Upper lobe of left lung (tissue), 6 donors: ENCODE measurements around the gene PDGFRB. TPM values are rescaled to one million over a fixed set of nuclear protein-coding genes. Genes with fewer than 3 reads are reported as not detected.
A peak's percentile ranks its signal among the peaks of the same experiment; 100 is the strongest.

Source experiments
- ATAC-seq, 2 donors: fragments of 200-7000 bp; cut with Tn5 transposase; one replicate each; pipeline ENCODE4 v1.9.1; 2022; ENCODE audit warnings: mild to moderate bottlenecking in 2 of 2, moderate library complexity in 2 of 2; ENCODE audit not compliant: low FRiP score in 2 of 2
- DNase-seq, 2 donors: peaks; one replicate each; pipeline ENCODE4 v3.0.0-alpha.2; 2019 to 2020
- H3K27ac ChIP-seq, 4 donors: fragments of 200-600 bp; sonication (generic); one replicate each; pipeline ENCODE4 v1.5.1; 2016 to 2019
- H3K27me3 ChIP-seq, 4 donors: fragments of 200-600 bp; sonication (generic); one replicate each; pipeline ENCODE4 v1.5.1; 2017 to 2019
- H3K36me3 ChIP-seq, 4 donors: fragments of 200-600 bp; sonication (generic); one replicate each; pipeline ENCODE4 v1.5.1; 2016 to 2019
- H3K4me1 ChIP-seq, 4 donors: fragments of 200-600 bp; sonication (generic); one replicate each; pipeline ENCODE4 v1.5.1; 2018 to 2019
- H3K4me3 ChIP-seq, 4 donors: fragments of 200-600 bp; sonication (generic); one replicate each; pipeline ENCODE4 v1.5.1; 2017 to 2019; ENCODE audit warnings: mild to moderate bottlenecking in 2 of 4, moderate library complexity in 1 of 4
- H3K9me3 ChIP-seq, 4 donors: fragments of 200-600 bp; sonication (generic); one replicate each; pipeline ENCODE4 v1.5.1; 2018 to 2019
- EP300 ChIP-seq, 4 donors: sonication (generic); formaldehyde crosslinking; IDR thresholded peaks; one replicate each; pipeline ENCODE4 v1.5.1; 2017; ENCODE audit warnings: antibody characterized with exemption in 4 of 4, control low read depth in 2 of 4
- POLR2A ChIP-seq, 4 donors: fragments of 450-650 bp; IDR thresholded peaks; one replicate each; pipeline ENCODE4 v1.5.1; 2016 to 2017; ENCODE audit warnings: antibody characterized with exemption in 4 of 4, mild to moderate bottlenecking in 2 of 4
- POLR2AphosphoS5 ChIP-seq, 2 donors: sonication (generic); formaldehyde crosslinking; IDR thresholded peaks; one replicate each; pipeline ENCODE4 v1.5.1; 2017; ENCODE audit warnings: antibody characterized with exemption in 2 of 2
- WGBS, 2 donors: methylation state at CpG; one replicate each; pipeline ENCODE4 v1.1.5; 2017 to 2018; 5-methylcytosine and 5-hydroxymethylcytosine counted together
- total RNA-seq, 6 donors: library from RNA; depleted of rRNA in 4 of 6; stranded (reverse); fragments of >200 nt in 4 of 6; gene quantifications; one replicate each; pipeline versions ENCODE4 v1.1.0 to v1.2.1, GENCODE V29; 2016 to 2021
- TF ChIP-seq, protein P1 (sequence below), 6 experiments: fragments of 450-650 bp in 4 of 6; fragments of 200-600 bp in 2 of 6; sonication (generic) in 2 of 6; IDR thresholded peaks; one replicate each; pipeline ENCODE4 v1.5.1; 2016 to 2019; ENCODE audit warnings: antibody characterized with exemption in 6 of 6
- donor health status: DM: no; HTN: no; CAD: no; lungs with moderate emphysema.
- donor health status: DM: no; HTN: yes; CAD: no; lungs with severe emphysema.

PDGFRB gene
- total RNA-seq, 6 donors from 2014 or later, result 26.6 to 155 (median 81.5) TPM

- peak; percentile 42 to 85 for ATAC-seq
- Histone ChIP-seq H3K9me3 (no peaks in the 10 kb centered on the region), H3K4me1 (peaks cover 0 to 4% (median 3%) of the 10 kb centered on the region in 4 donors), H3K4me3 (no peak overlapping the region), H3K36me3 (no peaks in the 10 kb centered on the region), H3K27ac (peak overlapping the region; percentile 53 to 61 (median 56)), H3K27me3 (no peaks in the 10 kb centered on the region)
- DNase-seq, result peak in 1 of 2 donors; percentile 80
- TF ChIP-seq POLR2AphosphoS5 (IDR thresholded peaks at IDR 0.05), result peak in 1 of 2 donors; percentile 28
- TF ChIP-seq EP300 (IDR thresholded peaks at IDR 0.05), result no peak
- WGBS, 2 donors, result 68 to 79% methylated on average over 13 to 18 of the region's 18 CpGs
Observed at GRCh38 chr5:150180241-150181026, 24.8 kb upstream of the PDGFRB start.

DNA sequence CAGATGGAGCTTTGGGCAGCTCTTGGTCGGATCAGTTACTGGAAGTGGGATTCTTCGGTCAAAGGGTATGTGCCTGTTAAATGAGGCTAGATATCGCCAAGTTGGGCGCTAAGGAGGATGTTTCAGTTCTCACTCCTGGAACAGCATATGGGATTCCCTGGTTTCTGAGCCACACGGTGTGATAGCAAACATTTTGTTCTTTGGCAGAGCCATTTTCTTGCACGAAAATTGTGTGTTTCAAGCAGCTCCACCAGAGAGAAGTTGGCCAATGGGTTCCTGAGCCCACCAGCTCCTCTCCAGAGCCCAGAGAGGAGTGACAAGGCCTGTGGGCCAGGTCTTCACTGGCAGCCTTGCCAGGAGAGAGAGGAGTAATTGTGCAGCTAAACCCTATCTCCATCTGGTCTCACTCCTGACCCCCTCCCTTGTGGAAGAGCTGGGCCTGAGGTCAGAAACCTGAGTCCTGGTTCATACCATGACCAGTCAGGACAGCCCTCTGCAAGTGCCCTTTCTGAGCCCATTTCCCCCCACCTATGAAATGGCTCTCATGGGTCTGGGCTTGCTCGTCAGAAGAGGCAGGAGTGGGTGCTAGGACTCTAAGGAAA lies 23.5 kb upstream of the PDGFRB start:
- WGBS, 2 donors, result 85 to 89% methylated on average over 7 of the region's 7 CpGs
- DNase-seq (no peak), ATAC-seq (no peak)
- Histone ChIP-seq H3K4me3 (no peak overlapping the region), H3K4me1 (peaks cover 0 to 4% (median 3%) of the 10 kb centered on the region in 4 donors), H3K36me3 (no peaks in the 10 kb centered on the region), H3K27ac (peak overlapping the region in 1 of 4 donors; percentile 53), H3K27me3 (no peaks in the 10 kb centered on the region), H3K9me3 (no peaks in the 10 kb centered on the region)
- no peak for TF ChIP-seq POLR2AphosphoS5 (IDR thresholded peaks at IDR 0.05)

- Histone ChIP-seq H3K36me3 (no peaks in the 10 kb centered on the region), H3K9me3 (no peaks in the 10 kb centered on the region), H3K27ac (no peak overlapping the region), H3K27me3 (no peaks in the 10 kb centered on the region), H3K4me1 (peaks cover 0 to 4% (median 3%) of the 10 kb centered on the region in 4 donors), H3K4me3 (no peak overlapping the region)
- no peak for TF ChIP-seq EP300 (IDR thresholded peaks at IDR 0.05)
- TF ChIP-seq, protein P1, sequence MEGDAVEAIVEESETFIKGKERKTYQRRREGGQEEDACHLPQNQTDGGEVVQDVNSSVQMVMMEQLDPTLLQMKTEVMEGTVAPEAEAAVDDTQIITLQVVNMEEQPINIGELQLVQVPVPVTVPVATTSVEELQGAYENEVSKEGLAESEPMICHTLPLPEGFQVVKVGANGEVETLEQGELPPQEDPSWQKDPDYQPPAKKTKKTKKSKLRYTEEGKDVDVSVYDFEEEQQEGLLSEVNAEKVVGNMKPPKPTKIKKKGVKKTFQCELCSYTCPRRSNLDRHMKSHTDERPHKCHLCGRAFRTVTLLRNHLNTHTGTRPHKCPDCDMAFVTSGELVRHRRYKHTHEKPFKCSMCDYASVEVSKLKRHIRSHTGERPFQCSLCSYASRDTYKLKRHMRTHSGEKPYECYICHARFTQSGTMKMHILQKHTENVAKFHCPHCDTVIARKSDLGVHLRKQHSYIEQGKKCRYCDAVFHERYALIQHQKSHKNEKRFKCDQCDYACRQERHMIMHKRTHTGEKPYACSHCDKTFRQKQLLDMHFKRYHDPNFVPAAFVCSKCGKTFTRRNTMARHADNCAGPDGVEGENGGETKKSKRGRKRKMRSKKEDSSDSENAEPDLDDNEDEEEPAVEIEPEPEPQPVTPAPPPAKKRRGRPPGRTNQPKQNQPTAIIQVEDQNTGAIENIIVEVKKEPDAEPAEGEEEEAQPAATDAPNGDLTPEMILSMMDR (IDR thresholded peaks at IDR 0.05), result no peak
- no peak for TF ChIP-seq POLR2A (IDR thresholded peaks at IDR 0.05)
- no peak for TF ChIP-seq POLR2AphosphoS5 (IDR thresholded peaks at IDR 0.05)
- ATAC-seq, result no peak
- WGBS, 2 donors, result 55 to 60% methylated on average over 4 of the region's 4 CpGs
- no peak for DNase-seq
Observed at GRCh38 chr5:150178262-150178661, 22.6 kb upstream of the PDGFRB start.

- no peaks in the 10 kb centered on the region for H3K27me3 ChIP-seq
- no peak for ATAC-seq
- no peak overlapping the region for H3K27ac ChIP-seq
Observed at GRCh38 chr5:150177721-150178120, 22.1 kb upstream of the PDGFRB start.

DNA sequence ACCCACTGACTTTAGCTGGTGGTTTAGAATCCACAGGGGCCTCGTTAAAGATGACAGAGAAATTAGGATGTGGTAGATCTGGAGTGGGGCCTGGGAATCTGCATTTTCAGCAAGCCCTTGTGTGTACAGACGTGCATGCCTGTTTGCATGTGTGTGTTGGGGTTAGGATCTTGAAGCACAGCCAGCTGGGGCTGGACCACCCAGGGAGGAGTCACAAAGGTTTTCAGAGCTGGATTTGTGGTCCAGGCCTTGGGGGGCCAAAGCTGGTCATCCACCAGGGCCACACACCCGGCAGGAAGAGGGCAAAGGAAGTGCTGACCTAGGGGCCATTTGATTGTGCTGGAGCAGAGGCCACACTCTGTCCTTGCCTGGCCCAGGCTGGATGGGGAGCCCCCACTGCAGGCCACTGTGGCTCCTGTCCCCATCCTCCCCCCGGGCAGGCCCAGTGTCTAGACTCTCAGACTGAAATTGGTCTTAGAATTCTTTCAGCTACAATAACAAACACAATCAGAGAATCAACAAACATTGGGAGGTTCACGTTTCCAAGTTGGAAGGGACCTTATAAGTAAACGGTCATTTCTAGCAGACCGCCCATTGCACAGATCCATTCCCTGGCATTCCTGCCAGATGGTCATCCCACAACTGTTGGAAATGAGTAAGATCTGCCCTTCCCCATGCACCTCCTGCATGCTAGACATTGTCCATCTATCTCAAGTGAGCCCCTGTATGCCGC lies 21.3 kb upstream of the PDGFRB start:
- Histone ChIP-seq H3K27ac (no peak overlapping the region), H3K9me3 (no peaks in the 10 kb centered on the region), H3K36me3 (no peaks in the 10 kb centered on the region), H3K27me3 (no peaks in the 10 kb centered on the region), H3K4me1 (peaks cover 0 to 4% (median 3%) of the 10 kb centered on the region in 4 donors), H3K4me3 (no peak overlapping the region)
- DNase-seq, result no peak
- ATAC-seq, result no peak
- no peak for TF ChIP-seq POLR2AphosphoS5 (IDR thresholded peaks at IDR 0.05)
- TF ChIP-seq EP300 (IDR thresholded peaks at IDR 0.05), result no peak
- TF ChIP-seq, protein P1 (IDR thresholded peaks at IDR 0.05), result no peak
- no peak for TF ChIP-seq POLR2A (IDR thresholded peaks at IDR 0.05)
- 56 to 71% methylated on average over 7 to 8 of the region's 8 CpGs for WGBS, 2 donors

More at GRCh38 chr5:150177721-150178120, 22.1 kb upstream of the PDGFRB start:
- no peak for DNase-seq
- Histone ChIP-seq H3K36me3 (no peaks in the 10 kb centered on the region), H3K4me1 (peaks cover 0 to 4% (median 3%) of the 10 kb centered on the region in 4 donors), H3K9me3 (no peaks in the 10 kb centered on the region), H3K4me3 (no peak overlapping the region)
- TF ChIP-seq EP300 (IDR thresholded peaks at IDR 0.05), result no peak
- TF ChIP-seq, protein P1 (IDR thresholded peaks at IDR 0.05), result no peak
- TF ChIP-seq POLR2A (IDR thresholded peaks at IDR 0.05), result no peak
- TF ChIP-seq POLR2AphosphoS5 (IDR thresholded peaks at IDR 0.05), result no peak
- 69 to 81% methylated on average over 4 of the region's 4 CpGs for WGBS, 2 donors
